Astrocyte (in vitro differentiated cells and primary cell): ENCODE measurements around the gene SGCA. TPM values are rescaled to one million over a fixed set of nuclear protein-coding genes. Genes with fewer than 3 reads are reported as not detected.

Experiments used
- DNase-seq: peaks from one replicate; pipeline ENCODE4 v3.0.0-alpha.2; 2010; ENCODE audit warnings: low read depth
- FAIRE-seq: peaks from 2 replicates; lab custom pipeline; 2011; peaks lifted over from hg19 to GRCh38; lab: Jason Lieb, UNC
- H2AFZ ChIP-seq: 2 replicates; pipeline ENCODE4 v1.6.0; 2012; ENCODE audit warnings: low read depth, low read length, inconsistent platforms
- H3K27ac ChIP-seq: 2 replicates; pipeline ENCODE4 v1.5.1; 2011; ENCODE audit warnings: low read depth, low read length, inconsistent platforms
- H3K27me3 ChIP-seq: 2 replicates; pipeline ENCODE4 v1.6.0; 2011; ENCODE audit warnings: low read length, inconsistent platforms; ENCODE audit not compliant: insufficient read depth
- H3K36me3 ChIP-seq: 2 replicates; pipeline ENCODE4 v1.5.1; 2011; ENCODE audit warnings: low read length, inconsistent platforms; ENCODE audit not compliant: insufficient read depth
- H3K4me1 ChIP-seq: 2 replicates; pipeline ENCODE4 v1.5.1; 2011; ENCODE audit warnings: low read length, inconsistent platforms; ENCODE audit not compliant: insufficient read depth
- H3K4me2 ChIP-seq: 2 replicates; pipeline ENCODE4 v1.6.0; 2012; ENCODE audit warnings: low read length, inconsistent platforms
- H3K4me3 ChIP-seq: 2 replicates; pipeline ENCODE4 v1.5.1; 2011; ENCODE audit warnings: low read depth, mild to moderate bottlenecking, low read length, inconsistent platforms; ENCODE audit not compliant: insufficient read depth
- H3K79me2 ChIP-seq: 2 replicates; pipeline ENCODE4 v1.6.0; 2012; ENCODE audit warnings: mild to moderate bottlenecking, low read length, inconsistent platforms; ENCODE audit not compliant: insufficient read depth
- H3K9ac ChIP-seq: 2 replicates; pipeline ENCODE4 v1.6.0; 2012; ENCODE audit warnings: mild to moderate bottlenecking, low read length, inconsistent platforms
- H3K9me3 ChIP-seq: 2 replicates; pipeline ENCODE4 v1.5.1; 2012; ENCODE audit warnings: low read depth, mild to moderate bottlenecking, low read length, inconsistent platforms; ENCODE audit not compliant: insufficient read depth
- H4K20me1 ChIP-seq: 2 replicates; pipeline ENCODE4 v1.6.0; 2012; ENCODE audit warnings: low read length, inconsistent platforms; ENCODE audit not compliant: insufficient read depth
- H3K27ac Mint-ChIP-seq: one replicate; pipeline ENCODE4 v1.8.0; 2021; ENCODE audit warnings: mild to moderate bottlenecking, mixed read lengths; ENCODE audit not compliant: unreplicated experiment
- H3K27me3 Mint-ChIP-seq: one replicate; pipeline ENCODE4 v1.8.0; 2021; ENCODE audit warnings: low read depth, mixed read lengths; ENCODE audit not compliant: unreplicated experiment
- H3K36me3 Mint-ChIP-seq: one replicate; pipeline ENCODE4 v1.8.0; 2021; ENCODE audit warnings: low read depth, mixed read lengths; ENCODE audit not compliant: unreplicated experiment
- H3K4me1 Mint-ChIP-seq: one replicate; pipeline ENCODE4 v1.8.0; 2021; ENCODE audit warnings: low read depth, mixed read lengths; ENCODE audit not compliant: unreplicated experiment
- H3K4me3 Mint-ChIP-seq: one replicate; pipeline ENCODE4 v1.8.0; 2021; ENCODE audit warnings: mild to moderate bottlenecking, moderate library complexity, mixed read lengths; ENCODE audit not compliant: unreplicated experiment
- H3K9me3 Mint-ChIP-seq: one replicate; pipeline ENCODE4 v1.8.0; 2021; ENCODE audit warnings: mild to moderate bottlenecking, mixed read lengths; ENCODE audit not compliant: unreplicated experiment
- CTCF ChIP-seq: IDR thresholded peaks from 2 replicates; pipeline ENCODE4 v1.5.1; 2011; ENCODE audit warnings: low read depth, mild to moderate bottlenecking, inconsistent platforms, low read length, moderate library complexity; ENCODE audit not compliant: insufficient read depth
- EZH2 ChIP-seq: IDR thresholded peaks from 2 replicates; pipeline ENCODE4 v1.6.1; 2012; ENCODE audit warnings: mild to moderate bottlenecking, low read length, inconsistent platforms; ENCODE audit not compliant: insufficient read depth
- total RNA-seq: library from RNA; stranded (reverse); gene quantifications from 2 replicates; pipeline ENCODE4 v1.2.1, GENCODE V29; 2021

Gene SGCA
- total RNA-seq, 1 donor from 2014 or later: 0.32 TPM

DNA sequence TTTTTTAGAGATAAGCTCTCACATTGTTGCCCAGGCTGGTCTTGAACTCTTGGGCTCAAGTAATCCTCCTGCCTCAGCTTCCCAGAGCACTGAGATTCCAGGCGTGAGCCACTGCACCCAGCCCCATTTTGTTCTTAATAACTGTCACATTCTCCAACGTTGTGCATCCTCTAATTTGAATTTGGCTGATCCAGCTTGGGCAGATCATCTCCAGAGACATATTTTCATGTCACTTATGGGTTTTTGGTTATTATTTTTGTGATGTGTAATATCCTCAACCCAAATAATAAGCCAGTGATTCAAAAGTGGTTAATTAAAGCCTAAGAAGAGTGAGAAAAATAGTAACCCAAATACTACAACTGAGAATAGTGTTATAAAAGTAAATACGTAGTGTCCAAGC is 51.8 kb downstream of the SGCA start:
- Histone ChIP-seq H3K27me3 (no peaks in the 10 kb centered on the region), H3K36me3 (no peaks in the 10 kb centered on the region), H3K4me1 (peaks cover 60% of the 10 kb centered on the region), H4K20me1 (no peaks in the 10 kb centered on the region), H3K9me3 (no peaks in the 10 kb centered on the region), H3K4me3 (no peak overlapping the region), H2AFZ (no peak overlapping the region), H3K4me2 (peak overlapping the region; percentile 83), H3K27ac (peak overlapping the region; percentile 99), H3K9ac (peak overlapping the region; percentile 90), H3K79me2 (peaks cover 10% of the 10 kb centered on the region)
- H3K4me1 Mint-ChIP-seq: peaks cover 82% of the 10 kb centered on the region
- peaks cover 5% of the 10 kb centered on the region for H3K36me3 Mint-ChIP-seq
- H3K4me3 Mint-ChIP-seq: no peak overlapping the region
- DNase-seq (no peak), FAIRE-seq (no peak)
- H3K27ac Mint-ChIP-seq: peak overlapping the region; percentile 100
- no peaks in the 10 kb centered on the region for H3K9me3 Mint-ChIP-seq
- H3K27me3 Mint-ChIP-seq: no peaks in the 10 kb centered on the region
- TF ChIP-seq CTCF (no peak), EZH2 (no peak)

DNA sequence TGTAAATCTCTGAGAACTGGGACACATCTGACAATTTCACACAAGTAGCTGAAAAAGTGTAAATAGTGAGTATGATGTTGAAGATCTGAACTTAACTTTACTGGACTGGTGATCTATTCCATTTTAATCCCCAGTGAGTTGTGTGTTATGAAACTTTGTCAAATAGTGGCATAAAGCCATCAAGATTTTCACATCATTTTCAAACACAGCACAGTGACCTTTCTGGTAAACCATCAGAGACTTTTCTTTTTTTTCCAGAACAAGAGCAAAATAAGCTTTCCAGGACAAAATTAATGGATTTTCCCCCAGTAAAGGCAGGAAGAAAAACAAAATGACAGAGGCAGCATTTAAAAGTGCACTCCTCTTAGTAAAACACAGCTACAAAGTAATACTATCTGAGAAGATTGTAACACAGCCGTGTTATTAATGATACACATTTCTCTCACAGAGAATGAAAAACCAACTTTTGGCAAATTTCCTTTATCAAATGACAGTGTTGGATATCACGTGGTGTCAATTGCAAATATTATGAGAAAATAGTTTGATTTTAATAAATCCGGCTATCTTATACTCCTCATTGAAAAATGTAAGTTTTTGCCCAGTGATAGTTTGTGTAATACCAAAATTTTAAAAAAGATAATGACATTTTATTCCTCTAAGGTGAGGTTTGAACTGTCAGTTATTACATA is 52.4 kb downstream of the SGCA start:
- H3K9ac ChIP-seq: peak overlapping the region; percentile 90
- H2AFZ ChIP-seq: no peak overlapping the region
- no peaks in the 10 kb centered on the region for H4K20me1 ChIP-seq
- TF ChIP-seq CTCF (no peak), EZH2 (no peak)
- FAIRE-seq (peak; percentile 92), DNase-seq (peak; percentile 41)
- peak overlapping the region; percentile 99 for H3K27ac ChIP-seq
- Mint-ChIP-seq H3K36me3 (peaks cover 3% of the 10 kb centered on the region), H3K27me3 (no peaks in the 10 kb centered on the region), H3K4me1 (peaks cover 76% of the 10 kb centered on the region), H3K4me3 (peak overlapping the region; percentile 66), H3K9me3 (no peaks in the 10 kb centered on the region), H3K27ac (peak overlapping the region; percentile 100)
- H3K27me3 ChIP-seq: no peaks in the 10 kb centered on the region
- H3K36me3 ChIP-seq: no peaks in the 10 kb centered on the region
- peaks cover 61% of the 10 kb centered on the region for H3K4me1 ChIP-seq
- peaks cover 10% of the 10 kb centered on the region for H3K79me2 ChIP-seq
- no peak overlapping the region for H3K4me3 ChIP-seq
- peak overlapping the region; percentile 83 for H3K4me2 ChIP-seq
- no peaks in the 10 kb centered on the region for H3K9me3 ChIP-seq

DNA sequence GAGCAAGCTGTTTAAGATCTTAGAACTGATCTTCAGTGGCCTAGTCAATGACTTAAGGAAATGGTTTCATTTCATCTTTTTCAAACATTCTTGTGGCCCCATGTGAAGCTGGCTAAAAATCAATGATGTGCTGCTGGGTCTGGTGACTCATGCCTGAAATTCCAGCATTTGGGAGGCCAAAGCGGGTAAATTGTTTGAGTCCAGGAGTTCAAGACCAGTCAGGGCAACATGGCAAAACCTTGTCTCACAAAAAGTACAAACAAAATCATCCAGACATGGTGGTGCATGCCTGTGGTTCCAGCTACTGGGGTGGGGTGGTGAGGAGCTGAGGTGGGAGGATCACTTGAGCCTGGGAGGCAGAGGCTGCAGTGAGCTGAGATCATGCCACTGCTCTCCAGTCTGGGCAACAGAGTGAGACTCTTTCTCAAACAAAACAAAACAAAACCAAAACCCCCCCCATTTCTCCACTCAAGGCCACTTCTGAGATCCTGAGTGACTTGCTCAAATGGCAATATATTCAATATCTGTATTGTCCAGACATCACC is 53.0 kb downstream of the SGCA start:
- H3K27me3 Mint-ChIP-seq: no peaks in the 10 kb centered on the region
- peak; percentile 92 for FAIRE-seq

More for the DNA sequence above, 53.0 kb downstream of the SGCA start:
- Histone ChIP-seq H3K9ac (peak overlapping the region; percentile 90), H3K27me3 (no peaks in the 10 kb centered on the region), H2AFZ (no peak overlapping the region), H4K20me1 (no peaks in the 10 kb centered on the region), H3K9me3 (no peaks in the 10 kb centered on the region), H3K4me3 (no peak overlapping the region), H3K36me3 (no peaks in the 10 kb centered on the region), H3K79me2 (peaks cover 10% of the 10 kb centered on the region), H3K4me1 (peaks cover 61% of the 10 kb centered on the region), H3K27ac (peak overlapping the region; percentile 99), H3K4me2 (peak overlapping the region; percentile 83)
- Mint-ChIP-seq H3K9me3 (no peaks in the 10 kb centered on the region), H3K4me1 (peaks cover 71% of the 10 kb centered on the region), H3K4me3 (peak overlapping the region; percentile 55), H3K36me3 (peaks cover 3% of the 10 kb centered on the region), H3K27ac (peak overlapping the region; percentile 100)
- peak; percentile 97 for DNase-seq
- TF ChIP-seq EZH2 (no peak), CTCF (no peak)
